HepG2 (cell line): Measurements from ENCODE around the gene CCDC17. TPM values are rescaled to one million over a fixed set of nuclear protein-coding genes. Genes with fewer than 3 reads are reported as not detected.

Experiments used
- ATAC-seq: fragments of 200-7000 bp; cut with Tn5 transposase; 3 replicates; pipeline ENCODE4 v1.9.1; 2020; ENCODE audit warnings: mild to moderate bottlenecking, moderate library complexity
- BruUV-seq: library from RNA; stranded (reverse); fragments of 400-500 nt; replicated peaks from 2 replicates; lab custom pipeline; 2021; lab: Mats Ljungman, UMichigan
- CTCF ChIA-PET: fragments of 300-600 bp; formaldehyde crosslinking; extraction: SDS; loops from one replicate; lab custom pipeline; 2021; ENCODE audit warnings: low total read pairs, inconsistent platforms, low intra/inter-chr PET ratio; lab: Yijun Ruan, JAX
- POLR2A ChIA-PET: fragments of 350-600 bp; sonication (Branson Sonifier 250); formaldehyde crosslinking; loops from one replicate; lab custom pipeline; 2020; ENCODE audit warnings: antibody characterized with exemption, inconsistent platforms; lab: Yijun Ruan, JAX
- DNase-seq: peaks from one replicate; pipeline ENCODE4 v3.0.0-alpha.2; 2015; ENCODE audit warnings: low spot score
- FAIRE-seq: peaks from 3 replicates; lab custom pipeline; 2011; peaks lifted over from hg19 to GRCh38; lab: Jason Lieb, UNC
- H2AFZ ChIP-seq: one replicate; pipeline ENCODE4 v1.6.1; 2011; ENCODE audit warnings: low read length, inconsistent platforms
- H3K27ac ChIP-seq: fragments of 300-600 bp; 3 replicates; pipeline ENCODE4 v1.8.0; 2011; ENCODE audit warnings: mixed run types, mild to moderate bottlenecking, mixed read lengths, low read length, inconsistent platforms; ENCODE audit not compliant: insufficient read depth; ENCODE audit errors: extremely low read length
- H3K27me3 ChIP-seq, 2 experiments: fragments of 200-600 bp in 1 of 2; 2 replicates in 1 of 2; 3 replicates in 1 of 2; pipeline versions ENCODE4 v1.6.0 to v1.8.0; 2011; ENCODE audit warnings: low read length in 2 of 2, mild to moderate bottlenecking in 2 of 2, moderate library complexity in 2 of 2, inconsistent platforms in 1 of 2; ENCODE audit not compliant: insufficient read depth in 2 of 2, control insufficient read depth in 1 of 2
- H3K36me3 ChIP-seq, 2 experiments: fragments of 200-600 bp in 1 of 2; replicated peaks in 1 of 2; 2 replicates in 1 of 2; 3 replicates in 1 of 2; pipeline versions ENCODE4 v1.5.1 to v1.8.0; 2011; ENCODE audit warnings: low read length in 2 of 2, inconsistent platforms in 1 of 2; ENCODE audit not compliant: insufficient read depth in 2 of 2, control insufficient read depth in 1 of 2
- H3K4me1 ChIP-seq: 2 replicates; pipeline ENCODE4 v1.5.1; 2012; ENCODE audit warnings: low read length, inconsistent platforms; ENCODE audit not compliant: insufficient read depth
- H3K4me2 ChIP-seq: 2 replicates; pipeline ENCODE4 v1.6.0; 2011; ENCODE audit warnings: low read depth, low read length, inconsistent platforms
- H3K4me3 ChIP-seq, 3 experiments: fragments of 200-600 bp in 1 of 3; sonication (generic), shearing (Covaris generic) in 1 of 3; replicated peaks in 1 of 3; 2 replicates each; pipeline ENCODE4 v1.5.1; 2011 to 2016; ENCODE audit warnings: low read length in 3 of 3, inconsistent platforms in 2 of 3, low read depth in 2 of 3, mild to moderate bottlenecking in 2 of 3, control low read depth in 1 of 3, mixed read lengths in 1 of 3; ENCODE audit not compliant: insufficient read depth in 1 of 3
- H3K79me2 ChIP-seq: one replicate; pipeline ENCODE4 v1.6.1; 2011; ENCODE audit warnings: low read length, inconsistent platforms; ENCODE audit not compliant: insufficient read depth
- H3K9ac ChIP-seq: 2 replicates; pipeline ENCODE4 v1.6.0; 2011; ENCODE audit warnings: mild to moderate bottlenecking, low read depth, low read length, inconsistent platforms; ENCODE audit not compliant: insufficient read depth
- H3K9me3 ChIP-seq: 2 replicates; pipeline ENCODE4 v1.5.1; 2012; ENCODE audit warnings: mild to moderate bottlenecking, low read length
- H4K20me1 ChIP-seq: 2 replicates; pipeline ENCODE4 v1.6.0; 2011; ENCODE audit warnings: inconsistent platforms, mild to moderate bottlenecking, low read length, moderate library complexity; ENCODE audit not compliant: insufficient read depth
- AGO2 ChIP-seq: fragments of 200-400 bp; formaldehyde crosslinking; optimal IDR thresholded peaks from 2 replicates; pipeline ENCODE3; 2017; ENCODE audit warnings: mild to moderate bottlenecking, low read depth, low read length, moderate library complexity
- RBM22 ChIP-seq: fragments of 200-400 bp; formaldehyde crosslinking; optimal IDR thresholded peaks from 2 replicates; pipeline ENCODE3; 2017; ENCODE audit warnings: mild to moderate bottlenecking, low read length, moderate library complexity
- RBM39 ChIP-seq: fragments of 200-400 bp; formaldehyde crosslinking; IDR thresholded peaks from one replicate; pipeline ENCODE4 v1.6.1; 2018; ENCODE audit warnings: antibody characterized with exemption, mild to moderate bottlenecking, low read depth, low read length; ENCODE audit not compliant: poor library complexity, severe bottlenecking
- SSRP1 ChIP-seq: IDR thresholded peaks from 2 replicates; pipeline ENCODE4 v1.6.1; 2016; ENCODE audit warnings: control low read depth
- WGBS: methylation state at CpG from one replicate; pipeline ENCODE4 v1.1.6; 2017; ENCODE audit warnings: low lambda C conversion rate; 5-methylcytosine and 5-hydroxymethylcytosine counted together
- in situ Hi-C: cut with HindIII; loops from 2 replicates; pipeline ENCODE4 v1.10.0; 2017; ENCODE audit warnings: low pct_unique_long_range_greater_than_20kb; ENCODE audit not compliant: extremely low pct_ligation_motif_present
- intact Hi-C: fragments of 100-400 bp; cut with micrococcal nuclease; formaldehyde crosslinking; loops from one replicate; pipeline ENCODE4 v1.10.0; 2022; ENCODE audit not compliant: unreplicated experiment
- polyA plus RNA-seq, 8 experiments: library from polyadenylated mRNA; depleted of rRNA in 3 of 8; stranded (reverse) in 7 of 8; unstranded in 1 of 8; fragments of >200 nt; fragmentation: Illumina TruSeq in 4 of 8; extraction: Trizol in 4 of 8; gene quantifications; 2 replicates each; pipeline versions ENCODE4 v1.2.1 to v1.2.3, GENCODE V29; 2011 to 2016; ENCODE audit warnings: low read depth in 4 of 8, missing spikeins in 1 of 8, mixed read lengths in 1 of 8; ENCODE audit not compliant: insufficient read depth in 1 of 8
- total RNA-seq, 5 experiments: library from RNA; depleted of rRNA; stranded (reverse); fragments of >200 nt; fragmentation: Illumina TruSeq; extraction: Trizol; gene quantifications; 2 replicates each; pipeline ENCODE4 v1.2.3, GENCODE V29; 2016; ENCODE audit warnings: low read depth in 1 of 5
- TF ChIP-seq, protein P1 (sequence below): IDR thresholded peaks from 2 replicates; pipeline ENCODE4 v1.6.1; 2016; ENCODE audit warnings: missing biosample characterization, missing genetic modification reagents, low read depth
- TF ChIP-seq, protein P2 (sequence below): sonication (generic); formaldehyde crosslinking; IDR thresholded peaks from 2 replicates; pipeline ENCODE4 v1.5.0; 2020; ENCODE audit warnings: mild to moderate bottlenecking, missing genetic modification reagents
- TF ChIP-seq, protein P3 (sequence below): sonication (generic); formaldehyde crosslinking; IDR thresholded peaks from 2 replicates; pipeline ENCODE4 v1.4.0; 2020; ENCODE audit warnings: missing genetic modification reagents

CCDC17 gene
- total and polyA plus RNA-seq, 2 of the 13 experiments (the other 11 are each of a cell fraction or from before 2014, with no cell fraction given) = 1.5 to 3.3 TPM

DNA sequence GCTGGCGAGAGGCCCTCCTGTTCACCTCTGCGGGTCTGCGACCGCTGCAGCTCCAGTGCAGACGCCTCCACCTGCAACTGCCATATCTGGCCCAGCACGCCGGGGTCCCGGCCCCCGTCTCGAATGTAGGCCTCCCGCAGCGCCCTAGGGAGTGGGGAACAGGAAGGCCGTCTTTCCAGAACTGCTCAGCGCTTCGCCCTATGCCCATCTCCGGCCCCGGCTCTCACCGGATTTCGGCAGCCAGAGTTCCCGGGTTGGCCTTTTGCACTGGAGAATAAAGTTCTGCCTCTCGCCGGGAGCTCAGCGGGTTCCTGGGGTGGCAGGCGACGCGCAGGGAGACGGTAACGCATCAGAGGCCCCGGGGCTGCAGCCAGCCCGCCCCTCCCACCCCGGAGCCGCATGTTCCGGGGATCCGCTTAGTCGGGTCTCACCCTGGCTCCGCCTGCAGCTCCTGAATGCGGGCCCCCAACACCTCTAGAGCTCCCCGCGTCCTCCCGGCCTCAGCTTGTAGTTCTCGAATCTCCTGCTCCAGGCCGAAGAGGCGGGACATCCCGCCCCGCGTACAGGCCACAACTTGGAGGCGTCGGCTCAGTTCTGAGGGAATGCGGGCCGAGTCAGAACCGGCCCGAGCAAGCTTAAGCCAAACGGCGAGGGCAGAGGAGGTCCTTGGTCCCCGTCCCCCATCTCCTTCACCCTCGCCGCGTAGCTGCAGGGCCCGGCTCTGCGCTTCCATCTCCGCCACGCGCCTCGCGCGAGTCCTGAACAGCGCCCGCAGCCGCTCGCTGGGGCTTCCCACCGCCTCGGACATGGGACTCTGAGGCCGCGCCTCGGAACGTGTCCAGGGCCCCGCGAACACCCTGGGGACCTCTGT lies 1.1 kb downstream of the CCDC17 start:
- ChIA-PET POLR2A (interaction anchor here (1.5 kb wide), 1 partner anchor 64 kb away, joined by 4 read pairs; no protein-coding TSS in a partner anchor), CTCF (no interaction called here)
- Histone ChIP-seq H3K27me3 (no peaks in the 10 kb centered on the region), H3K4me1 (peaks cover 11% of the 10 kb centered on the region), H2AFZ (no peak overlapping the region), H3K4me2 (no peak overlapping the region), H3K27ac (no peak overlapping the region), H3K36me3 (peaks cover 1 to 15% of the 10 kb centered on the region in 2 experiments; a peak in 4 of 5 replicates), H3K4me3 (no peak overlapping the region), H3K9ac (no peak overlapping the region), H3K79me2 (no peaks in the 10 kb centered on the region), H3K9me3 (no peaks in the 10 kb centered on the region), H4K20me1 (no peaks in the 10 kb centered on the region; the same call in 1 of the 2 replicates)
- 97% methylated on average over 71 of the region's 78 CpGs for WGBS
- DNase-seq (no peak), ATAC-seq (no peak), FAIRE-seq (no peak)
- in situ Hi-C loops (no loop called here), intact Hi-C loops (no loop called here)
- no TSS peak for BruUV-seq
- TF ChIP-seq RBM39 (peak; percentile 36), RBM22 (peak; percentile 92), SSRP1 (CRISPR knock-in tag) (0 out of 2 replicates have a peak, but pooled peaks have one; percentile 41), AGO2 (peak; percentile 95)
- TF ChIP-seq, protein P1, sequence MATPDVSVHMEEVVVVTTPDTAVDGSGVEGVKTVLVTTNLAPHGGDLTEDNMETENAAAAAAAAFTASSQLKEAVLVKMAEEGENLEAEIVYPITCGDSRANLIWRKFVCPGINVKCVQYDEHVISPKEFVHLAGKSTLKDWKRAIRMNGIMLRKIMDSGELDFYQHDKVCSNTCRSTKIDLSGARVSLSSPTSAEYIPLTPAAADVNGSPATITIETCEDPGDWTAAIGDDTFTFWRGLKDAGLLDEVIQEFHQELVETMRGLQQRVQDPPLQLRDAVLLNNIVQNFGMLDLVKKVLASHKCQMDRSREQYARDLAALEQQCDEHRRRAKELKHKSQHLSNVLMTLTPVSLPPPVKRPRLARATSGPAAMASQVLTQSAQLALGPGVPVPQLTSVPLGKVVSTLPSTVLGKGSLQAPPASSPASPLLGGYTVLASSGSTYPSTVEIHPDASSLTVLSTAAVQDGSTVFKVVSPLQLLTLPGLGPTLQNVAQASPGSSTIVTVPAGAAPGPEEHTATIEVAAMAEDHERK = no peak
- TF ChIP-seq, protein P2, sequence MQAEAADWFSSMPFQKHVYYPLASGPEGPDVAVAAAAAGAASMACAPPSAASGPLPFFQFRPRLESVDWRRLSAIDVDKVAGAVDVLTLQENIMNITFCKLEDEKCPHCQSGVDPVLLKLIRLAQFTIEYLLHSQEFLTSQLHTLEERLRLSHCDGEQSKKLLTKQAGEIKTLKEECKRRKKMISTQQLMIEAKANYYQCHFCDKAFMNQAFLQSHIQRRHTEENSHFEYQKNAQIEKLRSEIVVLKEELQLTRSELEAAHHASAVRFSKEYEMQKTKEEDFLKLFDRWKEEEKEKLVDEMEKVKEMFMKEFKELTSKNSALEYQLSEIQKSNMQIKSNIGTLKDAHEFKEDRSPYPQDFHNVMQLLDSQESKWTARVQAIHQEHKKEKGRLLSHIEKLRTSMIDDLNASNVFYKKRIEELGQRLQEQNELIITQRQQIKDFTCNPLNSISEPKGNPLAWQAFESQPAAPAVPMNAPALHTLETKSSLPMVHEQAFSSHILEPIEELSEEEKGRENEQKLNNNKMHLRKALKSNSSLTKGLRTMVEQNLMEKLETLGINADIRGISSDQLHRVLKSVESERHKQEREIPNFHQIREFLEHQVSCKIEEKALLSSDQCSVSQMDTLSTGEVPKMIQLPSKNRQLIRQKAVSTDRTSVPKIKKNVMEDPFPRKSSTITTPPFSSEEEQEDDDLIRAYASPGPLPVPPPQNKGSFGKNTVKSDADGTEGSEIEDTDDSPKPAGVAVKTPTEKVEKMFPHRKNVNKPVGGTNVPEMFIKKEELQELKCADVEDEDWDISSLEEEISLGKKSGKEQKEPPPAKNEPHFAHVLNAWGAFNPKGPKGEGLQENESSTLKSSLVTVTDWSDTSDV (CRISPR knock-in tag) = no peak
- TF ChIP-seq, protein P3, sequence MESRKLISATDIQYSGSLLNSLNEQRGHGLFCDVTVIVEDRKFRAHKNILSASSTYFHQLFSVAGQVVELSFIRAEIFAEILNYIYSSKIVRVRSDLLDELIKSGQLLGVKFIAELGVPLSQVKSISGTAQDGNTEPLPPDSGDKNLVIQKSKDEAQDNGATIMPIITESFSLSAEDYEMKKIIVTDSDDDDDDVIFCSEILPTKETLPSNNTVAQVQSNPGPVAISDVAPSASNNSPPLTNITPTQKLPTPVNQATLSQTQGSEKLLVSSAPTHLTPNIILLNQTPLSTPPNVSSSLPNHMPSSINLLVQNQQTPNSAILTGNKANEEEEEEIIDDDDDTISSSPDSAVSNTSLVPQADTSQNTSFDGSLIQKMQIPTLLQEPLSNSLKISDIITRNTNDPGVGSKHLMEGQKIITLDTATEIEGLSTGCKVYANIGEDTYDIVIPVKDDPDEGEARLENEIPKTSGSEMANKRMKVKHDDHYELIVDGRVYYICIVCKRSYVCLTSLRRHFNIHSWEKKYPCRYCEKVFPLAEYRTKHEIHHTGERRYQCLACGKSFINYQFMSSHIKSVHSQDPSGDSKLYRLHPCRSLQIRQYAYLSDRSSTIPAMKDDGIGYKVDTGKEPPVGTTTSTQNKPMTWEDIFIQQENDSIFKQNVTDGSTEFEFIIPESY (CRISPR knock-in tag) = peak; percentile 14; the same call in 1 of the 2 replicates
